Coronary artery (tissue), 2 donors: Measurements from ENCODE around the gene TBC1D2.

Experiments used
- DNase-seq: peaks from one replicate; pipeline ENCODE4 v3.0.0-alpha.2; 2017; ENCODE audit warnings: low spot score
- H3K27ac ChIP-seq, 2 donors: fragments of 200-600 bp; sonication (generic); one replicate each; pipeline ENCODE4 v1.5.1; 2016 to 2019
- H3K4me3 ChIP-seq: fragments of 200-600 bp; sonication (generic); 2 replicates; pipeline ENCODE4 v1.5.1; 2016; ENCODE audit warnings: mild to moderate bottlenecking, moderate library complexity
- CTCF ChIP-seq: fragments of 200-600 bp; sonication (generic); IDR thresholded peaks from one replicate; pipeline ENCODE4 v1.5.1; 2019; ENCODE audit warnings: antibody characterized with exemption

Gene TBC1D2

GRCh38 chr9:98209530-98209929 is 45.9 kb downstream of the TBC1D2 start:
- H3K27ac ChIP-seq, result no peak overlapping the region
- no peak for DNase-seq
- no peak overlapping the region for H3K4me3 ChIP-seq
- TF ChIP-seq CTCF, result no peak

GRCh38 chr9:98208635-98209034 is 46.8 kb downstream of the TBC1D2 start:
- DNase-seq, result no peak
- Histone ChIP-seq H3K4me3 (no peak overlapping the region), H3K27ac (no peak overlapping the region)
- no peak for TF ChIP-seq CTCF

- no peak for DNase-seq
- H3K27ac ChIP-seq, result no peak overlapping the region
- TF ChIP-seq CTCF, result no peak
- H3K4me3 ChIP-seq, result no peak overlapping the region
These were observed 47.8 kb downstream of the TBC1D2 start for GRCh38 chr9:98207606-98208005.

GRCh38 chr9:98206754-98207153 is 48.7 kb downstream of the TBC1D2 start:
- DNase-seq, result no peak
- no peak for TF ChIP-seq CTCF
- Histone ChIP-seq H3K27ac (no peak overlapping the region), H3K4me3 (no peak overlapping the region)

- Histone ChIP-seq H3K27ac (no peak overlapping the region), H3K4me3 (no peak overlapping the region)
- no peak for DNase-seq
- no peak for TF ChIP-seq CTCF
These were observed 50.8 kb downstream of the TBC1D2 start for GRCh38 chr9:98204692-98205091.

GRCh38 chr9:98203153-98203552 is 52.3 kb downstream of the TBC1D2 start:
- TF ChIP-seq CTCF, result no peak
- DNase-seq, result no peak
- Histone ChIP-seq H3K27ac (no peak overlapping the region), H3K4me3 (no peak overlapping the region)

GRCh38 chr9:98202252-98202651 is 53.2 kb downstream of the TBC1D2 start:
- Histone ChIP-seq H3K4me3 (no peak overlapping the region), H3K27ac (no peak overlapping the region)
- no peak for TF ChIP-seq CTCF
- DNase-seq, result no peak
